HG02973 (cell line): ENCODE data around the gene BOD1.

ENCODE experiments used
- ATAC-seq: cut with Tn5 transposase; IDR thresholded peaks from one replicate; pipeline ENCODE4 v1.9.1; 2021; ENCODE audit warnings: moderate library complexity; ENCODE audit not compliant: unreplicated experiment

The BOD1 gene

DNA sequence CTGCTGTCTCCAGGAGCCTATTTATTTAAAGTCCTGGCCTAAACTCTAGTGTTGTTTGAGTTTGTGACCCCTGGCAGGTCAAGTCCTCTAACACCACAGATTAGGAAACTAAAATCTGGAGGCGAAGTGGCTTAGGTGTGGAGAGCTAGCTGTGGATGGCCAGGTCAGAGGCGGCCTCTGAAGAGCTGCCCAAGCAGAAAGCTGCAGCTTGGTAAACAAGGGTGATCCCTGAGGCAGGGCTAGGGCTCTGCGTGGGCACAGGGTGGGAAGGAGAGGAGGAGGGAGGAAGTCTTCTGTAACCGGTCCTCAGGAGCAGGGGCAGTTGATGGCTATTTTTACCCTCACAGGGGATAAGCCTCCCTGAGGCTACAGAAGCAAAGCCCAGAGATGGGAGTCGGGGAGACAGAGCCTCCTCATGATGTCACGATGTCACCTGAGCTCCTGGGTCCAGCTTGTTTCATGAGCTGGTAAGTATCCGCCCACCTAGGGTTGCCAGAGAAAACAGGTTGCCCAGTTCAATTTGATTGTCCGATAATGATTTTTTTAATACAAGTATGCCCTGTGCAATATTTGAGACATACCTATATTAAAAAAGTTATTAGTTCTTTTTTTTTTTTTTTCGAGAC is 25.9 kb upstream of the BOD1 start:
- no peak for ATAC-seq

DNA sequence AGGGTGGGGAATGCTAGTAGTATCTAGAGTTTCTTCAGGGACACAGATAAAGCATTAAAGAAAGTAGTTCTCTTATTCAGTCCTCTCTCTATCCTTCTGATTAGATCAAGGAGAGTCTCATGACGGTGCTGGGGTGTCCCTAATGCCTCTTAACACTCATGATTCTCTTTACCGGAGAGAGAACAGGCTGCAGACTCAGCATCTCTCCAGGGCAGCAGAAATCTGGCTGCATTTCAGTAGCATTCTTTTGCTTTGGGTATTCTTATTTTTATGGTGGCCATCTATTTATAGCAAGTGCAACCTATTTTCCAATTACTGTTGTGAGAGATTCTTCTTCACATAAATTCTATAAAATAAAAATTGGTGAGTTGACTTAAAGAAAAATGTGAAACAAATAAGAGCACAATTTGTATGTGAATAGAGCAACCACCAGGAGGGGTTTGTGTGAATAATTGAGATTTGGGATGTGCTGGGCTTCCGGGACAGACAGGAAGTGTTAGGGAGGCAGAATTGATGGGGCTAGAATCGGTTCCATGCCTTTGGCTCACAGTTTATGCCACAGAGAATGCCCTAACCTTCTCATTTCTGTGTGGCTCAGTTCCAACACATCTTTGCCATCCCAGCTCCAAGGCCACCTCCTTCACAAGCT is 23.8 kb upstream of the BOD1 start:
- no peak for ATAC-seq

DNA sequence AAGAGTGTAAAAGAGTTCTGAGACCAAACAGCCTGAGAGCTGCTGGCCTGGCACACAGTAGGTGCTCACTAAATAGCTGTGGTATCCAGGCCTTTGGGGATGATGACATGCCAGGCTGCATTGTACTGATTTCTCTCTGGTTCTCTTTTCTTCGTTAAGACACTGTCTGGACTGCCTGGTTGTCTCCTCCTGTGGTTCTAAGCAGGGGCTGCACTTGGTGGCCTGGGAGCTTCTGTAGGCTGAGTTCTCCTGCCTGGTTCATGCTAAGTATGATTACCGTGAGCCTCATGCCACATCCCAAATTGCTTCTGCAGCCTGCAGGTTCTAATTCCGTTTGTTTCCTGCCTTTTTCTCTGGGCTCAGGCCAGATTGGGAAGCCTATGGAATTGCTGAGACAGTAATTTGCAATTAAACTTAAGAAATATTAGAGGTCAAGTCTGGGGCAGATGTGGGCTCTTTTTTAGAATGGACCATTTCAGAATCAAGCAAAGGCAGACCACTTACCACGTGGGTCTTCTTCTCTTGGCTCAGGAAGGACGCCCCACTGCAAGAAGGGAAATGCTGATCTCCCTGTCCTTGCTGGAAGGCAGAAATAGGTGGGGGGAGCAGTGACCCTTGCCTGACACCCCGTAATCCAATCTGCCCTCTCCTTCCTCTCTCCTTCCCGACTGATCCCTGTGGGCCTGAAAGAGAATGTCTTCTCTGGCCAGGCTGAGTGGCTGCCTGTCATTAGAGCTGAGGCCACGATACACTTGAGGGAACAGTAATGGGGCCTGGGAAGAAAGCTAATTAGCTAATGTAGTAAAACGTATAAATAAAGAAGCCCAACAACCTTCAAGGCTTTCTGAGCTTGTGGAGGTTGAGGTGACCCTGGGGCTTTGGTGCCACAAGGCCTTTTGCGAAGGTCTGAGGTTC is 21.9 kb upstream of the BOD1 start:
- no peak for ATAC-seq

DNA sequence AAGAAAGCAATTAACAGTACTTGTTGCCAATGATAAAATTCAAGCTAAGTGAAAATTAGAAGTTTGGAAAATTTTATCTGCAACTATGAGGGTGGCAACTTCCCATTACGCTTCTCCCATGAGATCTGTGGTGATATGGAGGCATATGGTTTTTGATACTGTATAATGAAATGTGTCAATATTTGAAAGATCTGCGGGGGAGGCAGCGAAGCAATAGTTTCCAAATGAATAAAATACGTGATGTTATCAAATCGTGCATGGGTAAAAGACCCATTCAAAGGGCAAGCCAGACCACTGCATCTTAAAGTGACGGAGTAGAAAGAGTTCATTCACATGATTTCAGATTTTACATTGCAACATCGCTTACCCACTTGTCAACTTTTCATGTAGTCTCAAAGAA is 20.9 kb upstream of the BOD1 start:
- no peak for ATAC-seq

DNA sequence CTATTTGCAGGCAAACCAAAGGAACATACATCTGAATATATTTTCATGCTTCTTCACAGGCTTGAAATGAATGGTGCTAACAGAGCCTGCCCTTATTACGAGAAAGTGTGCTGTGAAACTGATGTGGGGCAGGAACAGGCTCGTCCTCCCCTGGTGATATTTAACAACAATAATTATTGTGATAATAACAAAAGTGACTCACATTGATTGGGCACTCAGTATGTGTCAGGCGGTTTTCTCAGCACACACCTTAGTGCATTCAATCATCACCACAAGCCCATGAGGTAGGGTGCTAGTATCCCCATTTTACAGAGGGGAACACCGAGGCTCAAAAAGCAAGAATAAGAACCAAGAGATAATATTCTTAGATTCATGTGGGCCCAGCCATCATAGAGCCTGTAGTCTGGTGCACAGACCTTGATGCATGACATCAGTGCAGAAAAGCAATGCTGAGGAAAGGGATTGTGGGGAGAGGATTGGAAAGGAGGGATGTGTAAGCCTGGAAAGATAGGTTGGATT is 18.1 kb upstream of the BOD1 start:
- ATAC-seq = no peak

DNA sequence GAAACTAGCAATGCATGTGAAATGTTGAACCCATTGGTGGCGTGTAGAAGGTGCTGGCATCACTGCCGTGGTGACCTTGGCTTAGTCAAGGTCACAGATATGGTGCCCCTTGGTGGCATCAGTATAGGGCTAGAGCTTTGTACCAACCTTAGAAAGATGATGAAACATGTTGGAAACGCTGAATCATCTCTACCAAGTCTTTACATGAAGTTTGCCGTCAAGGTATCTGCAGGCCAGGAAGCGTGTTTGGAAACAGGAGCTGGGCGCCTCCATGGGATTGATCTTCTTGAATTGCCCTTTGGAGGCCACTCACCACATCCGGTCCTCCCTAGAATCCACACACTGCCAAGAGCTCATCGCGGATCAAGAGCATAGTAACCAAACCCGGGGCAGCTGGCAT is 16.9 kb upstream of the BOD1 start:
- no peak for ATAC-seq

DNA sequence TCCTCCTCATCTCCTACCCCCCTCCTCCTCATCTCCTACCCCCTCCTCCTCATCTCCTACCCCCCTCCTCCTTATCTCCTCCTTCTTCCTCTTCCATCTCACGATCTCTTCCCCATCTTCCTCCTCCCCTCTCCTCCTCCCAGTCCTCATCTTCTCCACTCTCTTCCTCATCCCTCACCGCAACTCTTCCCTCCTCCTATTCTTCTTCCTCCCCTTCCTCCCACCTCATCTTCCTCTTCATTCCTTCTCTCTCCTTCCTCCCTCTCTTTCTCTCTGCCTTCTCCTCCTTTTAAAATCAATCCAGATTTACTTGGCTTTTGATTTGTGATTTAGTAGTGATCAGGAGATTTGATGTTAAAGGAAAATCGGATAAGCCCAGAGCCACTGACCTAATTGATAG is 15.0 kb upstream of the BOD1 start:
- no peak for ATAC-seq

DNA sequence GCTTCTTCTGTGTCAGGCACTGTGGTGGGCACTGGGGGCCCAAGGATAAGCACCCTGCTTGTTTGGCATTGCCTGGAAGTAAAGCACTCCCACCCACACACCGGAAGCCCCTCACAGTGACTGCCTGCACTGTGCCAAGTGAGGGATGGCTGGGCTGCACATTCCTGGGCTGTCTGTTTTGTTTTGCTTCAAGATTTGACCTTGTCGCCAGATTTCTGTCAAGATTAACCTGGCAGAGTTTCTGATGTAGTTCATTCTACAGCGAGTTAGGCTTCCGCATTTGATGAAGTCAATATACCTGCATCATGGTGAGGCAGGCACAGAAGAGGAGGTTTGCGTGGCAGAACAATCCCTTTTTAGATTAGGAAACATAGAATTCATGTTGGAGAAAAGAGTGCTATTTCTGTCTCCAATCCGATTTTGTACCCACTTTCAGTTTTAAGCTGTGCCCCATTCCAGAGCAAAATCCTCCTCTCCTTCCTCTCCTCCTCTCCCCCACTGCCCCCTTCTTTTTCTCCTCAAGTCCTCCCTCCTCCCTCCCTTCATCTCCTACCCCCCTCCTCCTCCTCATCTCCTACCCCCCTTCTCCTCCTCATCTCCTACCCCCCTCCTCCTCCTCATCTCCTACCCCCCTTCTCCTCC is 14.4 kb upstream of the BOD1 start:
- ATAC-seq = no peak

DNA sequence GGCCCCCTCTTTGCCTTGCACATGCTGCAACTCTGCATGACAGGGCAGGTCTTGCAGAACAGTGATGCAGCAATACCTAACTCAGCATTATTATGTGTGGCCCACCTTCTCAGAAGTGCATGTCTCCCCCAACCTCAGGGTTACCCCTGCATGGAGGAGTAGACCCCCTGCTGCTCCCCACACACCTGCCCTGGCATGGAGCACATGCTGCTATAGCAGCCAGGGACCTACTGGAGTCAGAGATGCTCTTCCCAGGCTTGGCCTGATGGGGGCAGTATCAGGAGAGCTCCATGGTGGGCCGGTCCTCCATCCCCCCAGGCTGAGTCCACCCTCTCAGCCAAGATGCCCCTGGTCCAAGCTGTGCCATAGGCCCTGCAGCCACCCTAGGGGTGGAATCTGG is 13.2 kb upstream of the BOD1 start:
- no peak for ATAC-seq

DNA sequence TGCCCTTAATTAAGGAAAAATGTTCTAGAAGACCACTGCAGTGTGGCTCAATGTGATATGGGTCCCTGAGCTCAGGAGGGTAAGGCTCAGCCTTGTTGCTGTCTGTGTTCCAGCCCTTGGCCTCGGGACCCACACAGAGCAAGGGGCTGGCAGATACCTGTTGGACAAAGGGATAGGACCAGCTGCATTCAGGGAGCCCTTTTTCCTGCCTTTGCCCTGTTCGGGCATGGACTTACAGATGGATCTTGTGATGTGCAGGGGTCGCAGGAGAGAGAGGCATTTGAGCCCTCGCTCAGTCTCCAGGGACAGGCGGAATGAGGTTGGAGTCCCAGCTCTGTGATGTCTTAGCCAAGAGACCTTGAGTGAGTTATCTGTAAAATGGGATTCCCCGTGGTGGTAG is 12.1 kb upstream of the BOD1 start:
- no peak for ATAC-seq

DNA sequence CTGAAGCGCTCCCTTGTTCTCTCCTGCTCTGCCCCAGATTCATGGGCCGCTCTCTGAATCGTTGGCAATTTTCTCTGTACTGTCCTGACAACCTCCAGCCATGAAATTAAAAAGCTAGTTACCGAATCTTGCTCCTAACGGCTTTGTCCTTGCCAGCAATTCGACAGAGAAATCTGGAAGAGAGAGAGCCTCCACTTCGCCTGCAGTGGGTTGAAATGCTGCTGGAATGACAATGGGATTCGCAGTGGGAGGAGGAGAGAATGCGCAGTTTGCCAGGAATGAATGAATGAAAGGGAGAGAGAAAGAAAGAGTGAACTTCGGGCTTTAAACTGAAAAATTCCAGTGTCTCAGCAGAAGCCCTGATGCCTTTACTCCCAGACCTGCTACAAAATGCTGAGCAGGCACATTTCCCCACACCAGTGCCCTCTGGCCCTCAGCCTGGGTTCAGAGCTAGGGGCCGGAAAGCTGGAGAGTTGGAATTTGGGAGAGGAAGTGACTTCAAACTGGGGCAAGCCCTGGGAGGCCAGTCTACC is 11.5 kb upstream of the BOD1 start:
- no peak for ATAC-seq

DNA sequence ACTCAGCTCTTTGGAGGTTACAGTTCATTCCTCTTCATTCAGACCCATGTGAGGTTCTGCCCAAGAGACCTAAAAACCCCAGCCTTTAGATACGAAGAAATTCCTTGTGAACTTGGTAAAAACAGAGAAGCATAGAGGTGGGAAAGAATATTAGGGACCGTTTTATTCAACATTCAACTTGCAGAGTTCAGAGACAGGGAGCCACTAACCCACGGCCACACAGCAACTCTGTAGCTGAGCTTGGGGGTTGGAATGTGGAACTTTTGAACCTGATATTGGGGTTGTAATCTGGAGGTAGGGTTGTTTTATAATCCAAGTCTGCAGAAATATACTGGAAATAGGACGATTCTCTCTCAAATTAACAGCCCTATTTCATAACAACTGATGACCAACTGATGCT is 10.8 kb upstream of the BOD1 start:
- ATAC-seq = no peak

DNA sequence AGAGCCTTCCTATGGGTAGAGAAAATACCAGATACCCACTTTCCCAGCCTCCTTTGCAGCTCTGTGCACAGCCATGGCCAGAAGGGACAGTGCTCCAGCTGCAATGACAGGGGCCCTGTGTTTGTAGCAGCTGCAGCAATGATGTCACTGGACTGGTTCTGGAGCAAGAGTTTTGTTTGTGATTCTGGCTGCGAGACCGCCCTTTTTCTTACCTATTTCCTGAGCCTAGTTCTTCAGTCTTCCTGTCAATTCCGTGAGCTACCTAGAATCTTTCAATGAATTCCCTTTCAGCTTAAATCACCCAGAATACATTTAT is 10.0 kb upstream of the BOD1 start:
- ATAC-seq = no peak

DNA sequence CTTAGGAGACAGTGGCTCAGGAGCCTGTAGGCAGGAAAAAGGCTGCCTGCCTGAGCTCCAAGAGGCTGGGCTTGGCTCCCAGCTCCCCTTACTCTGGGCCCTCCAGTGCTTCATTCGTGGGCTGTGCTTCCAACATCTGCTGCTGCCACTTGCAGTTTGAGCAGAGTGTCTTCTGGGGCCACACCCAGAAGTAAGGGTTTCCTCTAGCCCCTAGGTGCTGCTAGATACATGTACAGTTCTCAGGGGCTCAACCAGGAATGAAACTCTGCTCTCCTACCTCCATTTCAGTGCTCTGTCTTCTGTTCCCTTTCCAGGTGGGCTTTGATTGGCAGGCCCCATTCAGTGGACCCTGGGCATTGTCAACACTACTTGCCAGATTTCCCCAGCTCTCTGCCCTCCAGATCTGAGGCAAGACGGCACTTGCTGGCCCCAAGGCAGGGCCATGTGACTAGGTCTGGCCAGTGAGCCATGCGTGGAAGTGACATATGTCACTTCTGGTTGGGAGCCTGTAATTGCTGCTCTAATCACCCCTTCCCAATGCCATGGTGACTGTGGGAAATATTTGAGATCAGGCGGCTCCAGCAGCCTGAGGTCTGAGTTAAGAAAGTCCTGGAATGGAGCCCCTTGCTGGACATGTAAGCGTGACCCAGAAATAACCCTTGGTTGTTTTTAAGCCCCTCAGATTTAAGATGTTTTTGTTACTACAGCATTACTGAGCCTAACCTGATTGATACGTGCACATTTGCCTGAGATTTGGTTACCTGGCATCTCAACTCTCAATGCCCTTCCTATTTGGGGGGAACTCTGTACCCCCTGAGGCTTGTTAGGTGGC is 9.4 kb upstream of the BOD1 start:
- peak; percentile 62 for ATAC-seq

DNA sequence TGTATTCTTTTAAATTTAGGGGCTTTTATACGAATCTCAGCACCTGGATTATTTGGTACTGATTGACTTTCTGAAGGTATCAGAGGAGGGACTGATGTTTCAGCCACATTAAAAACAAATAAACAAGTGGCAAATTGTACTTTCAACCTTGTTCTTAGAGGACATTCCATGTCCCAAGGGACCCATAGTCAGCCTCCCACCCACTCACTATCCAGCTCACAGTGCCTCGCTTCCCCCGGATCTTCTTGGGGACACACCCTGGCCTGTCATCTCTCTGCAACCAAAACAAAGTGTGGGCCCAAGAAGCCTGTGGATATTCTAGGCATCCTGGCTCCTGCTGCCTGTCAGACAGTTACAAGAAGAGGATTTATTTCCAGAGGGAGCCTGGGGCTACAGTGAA is 8.8 kb upstream of the BOD1 start:
- ATAC-seq = no peak

DNA sequence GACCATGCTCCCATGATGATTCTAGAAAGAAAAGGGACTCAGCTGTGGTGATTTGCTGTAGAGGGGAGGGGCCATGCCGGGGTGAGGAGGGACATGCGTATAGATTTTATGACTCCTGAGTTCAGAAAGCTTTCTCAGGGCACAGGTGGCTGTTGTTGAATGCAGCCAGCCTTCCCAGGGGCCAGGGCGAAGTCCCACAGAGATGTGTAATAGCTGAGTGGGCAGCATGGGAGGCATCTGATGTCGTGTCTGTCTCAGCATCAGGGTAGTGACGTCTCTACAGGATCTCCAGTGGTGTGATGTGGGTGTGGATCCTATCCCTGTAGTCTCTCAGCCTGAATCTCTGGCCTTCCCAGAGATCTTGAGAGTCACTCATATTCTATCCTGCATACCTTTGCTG is 7.8 kb upstream of the BOD1 start:
- ATAC-seq = no peak

DNA sequence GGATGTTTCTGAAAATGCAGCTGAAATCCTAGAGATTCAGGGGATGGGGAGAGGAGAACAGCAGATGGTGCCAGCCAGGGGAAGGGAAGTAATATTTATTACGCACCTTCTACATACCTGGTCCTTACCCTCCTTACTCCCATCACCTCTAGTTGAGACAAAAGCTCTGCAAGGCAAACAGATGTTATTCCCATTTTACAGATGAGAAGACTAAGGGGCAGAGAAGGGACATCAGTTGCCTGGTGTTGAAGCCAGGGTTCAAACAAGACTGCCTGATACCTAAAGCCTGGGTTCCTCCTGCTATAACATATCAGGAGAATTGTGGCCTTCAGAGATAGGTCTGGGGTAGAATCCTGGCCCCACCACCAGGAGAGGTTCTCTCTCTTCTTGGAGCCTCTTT is 7.3 kb upstream of the BOD1 start:
- ATAC-seq = no peak

DNA sequence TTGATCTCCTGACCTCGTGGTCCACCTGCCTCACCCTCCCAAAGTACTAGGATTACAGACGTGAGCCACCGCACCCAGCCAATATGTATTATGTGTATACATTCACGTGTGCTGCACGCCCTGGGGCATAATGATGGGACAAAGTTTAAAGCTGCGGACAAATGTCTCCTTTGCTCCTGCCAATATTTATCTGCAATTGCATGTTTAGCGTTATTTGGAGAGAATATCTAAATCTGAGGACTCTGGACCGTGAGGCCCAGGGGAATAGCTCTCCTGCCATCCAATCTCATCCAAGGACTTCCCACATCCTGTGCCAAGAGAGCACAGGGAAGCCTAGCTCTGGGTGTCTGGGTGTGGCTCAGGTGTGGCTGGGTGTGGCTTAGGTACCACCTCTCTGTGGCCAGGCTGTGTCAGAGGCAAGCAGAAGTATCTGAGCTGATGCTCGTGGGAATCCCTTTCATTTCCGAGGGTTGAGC is 6.9 kb upstream of the BOD1 start:
- ATAC-seq = no peak

DNA sequence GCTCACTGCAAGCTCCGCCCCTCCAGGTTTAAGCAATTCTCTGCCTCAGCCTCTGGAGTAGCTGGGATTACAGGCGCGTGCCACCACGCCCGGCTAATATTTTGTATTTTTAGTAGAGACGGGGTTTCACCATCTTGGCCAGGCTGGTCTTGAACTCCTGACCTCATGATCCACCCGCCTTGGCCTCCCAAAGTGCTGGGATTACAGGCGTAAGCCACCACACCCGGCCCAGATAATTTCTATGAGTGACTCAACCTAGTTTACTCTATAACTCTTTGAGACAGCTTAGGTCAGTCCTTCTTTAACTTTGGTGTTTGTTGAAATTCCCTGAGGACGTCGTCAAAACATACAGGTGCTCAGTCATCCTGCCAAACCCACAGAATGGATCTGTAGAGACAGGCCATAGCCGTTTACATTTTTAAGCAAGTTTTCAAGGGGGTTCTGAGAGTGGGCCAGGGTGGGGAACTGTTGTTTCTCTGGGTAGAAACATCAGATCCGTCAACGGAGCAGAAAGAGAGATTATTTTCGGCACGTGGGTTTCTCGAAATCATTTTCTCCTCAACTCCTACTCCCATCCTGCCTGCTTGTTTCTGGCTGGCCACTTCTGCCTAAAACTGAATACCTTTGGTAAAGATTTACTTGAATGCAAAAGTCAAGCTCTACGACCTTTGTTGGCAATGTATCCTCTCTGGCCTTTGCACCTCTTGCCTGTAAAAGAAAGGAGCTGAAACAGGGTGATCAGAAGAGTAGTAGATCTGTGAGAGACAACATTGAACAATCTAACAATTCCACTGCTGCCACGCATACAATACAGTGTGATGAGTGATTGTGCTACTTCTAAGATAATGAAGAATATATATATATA is 6.0 kb upstream of the BOD1 start:
- ATAC-seq = no peak
